Measurements from ENCODE around the gene NLRP12.
"Not testable (repeated sequence)": the region's sequence is repeated elsewhere in the genome, so short reads cannot be mapped to it uniquely, and the experiment has no call there.

NLRP12 gene

GRCh38 chr19:53824134-53824611 is at the start of gene NLRP12:
TSS of gene NLRP12 (minus strand) at chr19:53824314. CDS start at chr19:53824174, 140 bp downstream.
- no peak within 1 kb of the TSS for H3K4me3 ChIP-seq (ENCODE audit: low read depth, low read length)
- DNase-seq (ENCODE audit: low read depth): no peak
- no peak for TF ChIP-seq CTCF (IDR thresholded peaks at IDR 0.05; ENCODE audit: low read depth, low read length, missing control alignments)

GRCh38 chr19:53872762-53873161 is 48.6 kb upstream of the NLRP12 start:
- DNase-seq (ENCODE audit: low read depth): no peak
- H3K4me3 ChIP-seq (ENCODE audit: low read depth, low read length): no peak overlapping the region
- no peak for TF ChIP-seq CTCF (IDR thresholded peaks at IDR 0.05; ENCODE audit: low read depth, low read length, missing control alignments)

- TF ChIP-seq CTCF (IDR thresholded peaks at IDR 0.05; ENCODE audit: low read depth, low read length, missing control alignments): no peak
- DNase-seq (ENCODE audit: low read depth): no peak
- H3K4me3 ChIP-seq (ENCODE audit: low read depth, low read length): no peak overlapping the region
These were observed 47.3 kb upstream of the NLRP12 start for GRCh38 chr19:53871454-53871853.

- TF ChIP-seq CTCF (IDR thresholded peaks at IDR 0.05; ENCODE audit: low read depth, low read length, missing control alignments): no peak
- DNase-seq (ENCODE audit: low read depth): no peak
- peak overlapping the region; percentile 38 for H3K4me3 ChIP-seq (ENCODE audit: low read depth, low read length)
These were observed 46.4 kb upstream of the NLRP12 start for GRCh38 chr19:53870485-53870844.

- not testable (repeated sequence) for DNase-seq (ENCODE audit: low read depth)
- H3K4me3 ChIP-seq (ENCODE audit: low read depth, low read length): peak overlapping the region; percentile 69
These were observed 45.8 kb upstream of the NLRP12 start for GRCh38 chr19:53869805-53870484.

GRCh38 chr19:53868892-53869804 is 45.0 kb upstream of the NLRP12 start:
- DNase-seq (ENCODE audit: low read depth): no peak
- H3K4me3 ChIP-seq (ENCODE audit: low read depth, low read length): peak overlapping the region; percentile 69
- TF ChIP-seq CTCF (IDR thresholded peaks at IDR 0.05; ENCODE audit: low read depth, low read length, missing control alignments): no peak

GRCh38 chr19:53868091-53868891 is 44.2 kb upstream of the NLRP12 start:
- peak overlapping the region; percentile 69 for H3K4me3 ChIP-seq (ENCODE audit: low read depth, low read length)
- DNase-seq (ENCODE audit: low read depth): no peak
- TF ChIP-seq CTCF (IDR thresholded peaks at IDR 0.05; ENCODE audit: low read depth, low read length, missing control alignments): no peak

Measured in GM12864 (cell line).